Left lung (tissue), 10 donors: ENCODE results near the gene TMEM50A. TPM values are rescaled to one million over a fixed set of nuclear protein-coding genes. Genes with fewer than 3 reads are reported as not detected.
A peak's percentile ranks its signal among the peaks of the same experiment; 100 is the strongest.
"Not testable (repeated sequence)": the region's sequence is repeated elsewhere in the genome, so short reads cannot be mapped to it uniquely, and the experiment has no call there.

Experiments used
- ATAC-seq: fragments of 200-7000 bp; cut with Tn5 transposase; one replicate; pipeline ENCODE4 v1.9.1; 2020; ENCODE audit warnings: moderate library complexity
- DNase-seq, 4 donors: peaks; one replicate each; pipeline ENCODE4 v3.0.0-alpha.2; 2013 to 2020
- H3K27ac ChIP-seq, 2 donors: fragments of 200-600 bp; sonication (generic) in 1 of 2; one replicate each; pipeline versions ENCODE4 v1.5.0 to v1.8.0; 2020 to 2021
- H3K27me3 ChIP-seq, 2 donors: fragments of 200-600 bp; sonication (generic) in 1 of 2; one replicate each; pipeline versions ENCODE4 v1.5.0 to v1.8.0; 2020 to 2021
- H3K36me3 ChIP-seq, 2 donors: fragments of 200-600 bp; sonication (generic) in 1 of 2; one replicate each; pipeline versions ENCODE4 v1.5.0 to v1.8.0; 2020 to 2021
- H3K4me1 ChIP-seq, 2 donors: fragments of 200-600 bp; one replicate each; pipeline ENCODE4 v1.8.0; 2021
- H3K4me3 ChIP-seq, 2 donors: fragments of 200-600 bp; sonication (generic) in 1 of 2; one replicate each; pipeline versions ENCODE4 v1.5.0 to v1.8.0; 2020 to 2021; ENCODE audit warnings: mild to moderate bottlenecking in 1 of 2
- H3K9me3 ChIP-seq, 2 donors: fragments of 200-600 bp; sonication (generic) in 1 of 2; one replicate each; pipeline versions ENCODE4 v1.5.0 to v1.8.0; 2020 to 2021
- CTCF ChIP-seq, 2 donors: fragments of 200-600 bp; sonication (generic) in 1 of 2; IDR thresholded peaks; one replicate each; pipeline versions ENCODE4 v1.5.0 to v1.8.0; 2021; ENCODE audit warnings: antibody characterized with exemption in 2 of 2
- intact Hi-C, 2 donors: fragments of 100-400 bp; cut with DNase I; formaldehyde crosslinking; loops; one replicate each; pipeline versions ENCODE4 v1.11.2 to v1.14.2; 2022
- polyA plus RNA-seq, 6 donors: library from polyadenylated mRNA; unstranded; fragments of 120-200 nt; gene quantifications; one replicate each; pipeline ENCODE4 v1.2.1, GENCODE V29; 2013; ENCODE audit not compliant: insufficient read length in 6 of 6
- total RNA-seq, 2 donors: library from RNA; stranded (reverse); fragmentation: NEBNext Ultra II Directional; extraction: Animal tissue kit (Norgen Biotek cat#: 25700); gene quantifications; one replicate each; pipeline ENCODE4 v1.2.1, GENCODE V29; 2021
- donor health status: DM: no; HTN: yes; CAD: no.
- donor health status: DM: no; HTN: no; CAD: no.

Gene TMEM50A
- total and polyA plus RNA-seq, 8 donors, result 70.9 to 128 (median 84.2) TPM

GRCh38 chr1:25337483-25338187 lies 499 bp upstream of the TMEM50A start:
- peaks cover 10 to 25% of the 10 kb centered on the region in 2 donors for H3K4me1 ChIP-seq
- H3K27ac ChIP-seq, result peak overlapping the region; percentile 98 to 99
- peak in 1 of 4 donors; percentile 18 for DNase-seq
- H3K9me3 ChIP-seq, H3K27me3 ChIP-seq, intact Hi-C loops, H3K36me3 ChIP-seq: not testable (repeated sequence)
- peak; percentile 87 for ATAC-seq
- peak overlapping the region; percentile 83 to 93 for H3K4me3 ChIP-seq

GRCh38 chr1:25338986-25339385 lies 852 bp downstream of the TMEM50A start:
- H3K36me3 ChIP-seq, result peaks cover 0 to 14% of the 10 kb centered on the region in 2 donors
- peak overlapping the region; percentile 83 to 93 for H3K4me3 ChIP-seq
- no peaks in the 10 kb centered on the region for H3K9me3 ChIP-seq
- no peak for ATAC-seq
- DNase-seq, result peak in 1 of 4 donors; percentile 19
- H3K27ac ChIP-seq, result peak overlapping the region; percentile 98 to 99
- no peak for TF ChIP-seq CTCF (IDR thresholded peaks at IDR 0.05)
- H3K4me1 ChIP-seq, result peaks cover 10 to 25% of the 10 kb centered on the region in 2 donors
- intact Hi-C loops, result no loop called here
- H3K27me3 ChIP-seq, result no peaks in the 10 kb centered on the region

GRCh38 chr1:25341746-25342145 lies 3.6 kb downstream of the TMEM50A start:
- Histone ChIP-seq H3K27me3 (no peaks in the 10 kb centered on the region), H3K27ac (no peak overlapping the region), H3K4me1 (peaks cover 10 to 25% of the 10 kb centered on the region in 2 donors), H3K36me3 (peaks cover 0 to 41% of the 10 kb centered on the region in 2 donors), H3K9me3 (no peaks in the 10 kb centered on the region), H3K4me3 (no peak overlapping the region)
- intact Hi-C loops, result no loop called here
- no peak for ATAC-seq
- no peak for DNase-seq
- TF ChIP-seq CTCF (IDR thresholded peaks at IDR 0.05), result no peak

- no peaks in the 10 kb centered on the region for H3K27me3 ChIP-seq
- no peak for ATAC-seq
- peaks cover 10 to 25% of the 10 kb centered on the region in 2 donors for H3K4me1 ChIP-seq
- no peak for TF ChIP-seq CTCF (IDR thresholded peaks at IDR 0.05)
- peaks cover 0 to 52% of the 10 kb centered on the region in 2 donors for H3K36me3 ChIP-seq
- intact Hi-C loops, result no loop called here
- no peak overlapping the region for H3K4me3 ChIP-seq
- H3K9me3 ChIP-seq, result no peaks in the 10 kb centered on the region
- no peak overlapping the region for H3K27ac ChIP-seq
- DNase-seq, result no peak
These were observed 4.7 kb downstream of the TMEM50A start for GRCh38 chr1:25342846-25343245.

GRCh38 chr1:25343872-25344271 lies 5.7 kb downstream of the TMEM50A start:
- no peak for TF ChIP-seq CTCF (IDR thresholded peaks at IDR 0.05)
- no peak for ATAC-seq

More at GRCh38 chr1:25343872-25344271, 5.7 kb downstream of the TMEM50A start:
- H3K27me3 ChIP-seq, result no peaks in the 10 kb centered on the region
- H3K4me3 ChIP-seq, result no peak overlapping the region
- H3K4me1 ChIP-seq, result peaks cover 10 to 25% of the 10 kb centered on the region in 2 donors
- peaks cover 0 to 61% of the 10 kb centered on the region in 2 donors for H3K36me3 ChIP-seq
- no peaks in the 10 kb centered on the region for H3K9me3 ChIP-seq
- intact Hi-C loops, result no loop called here
- H3K27ac ChIP-seq, result no peak overlapping the region
- DNase-seq, result no peak
